Measurements from ENCODE around the gene CACNA1B.

DNA sequence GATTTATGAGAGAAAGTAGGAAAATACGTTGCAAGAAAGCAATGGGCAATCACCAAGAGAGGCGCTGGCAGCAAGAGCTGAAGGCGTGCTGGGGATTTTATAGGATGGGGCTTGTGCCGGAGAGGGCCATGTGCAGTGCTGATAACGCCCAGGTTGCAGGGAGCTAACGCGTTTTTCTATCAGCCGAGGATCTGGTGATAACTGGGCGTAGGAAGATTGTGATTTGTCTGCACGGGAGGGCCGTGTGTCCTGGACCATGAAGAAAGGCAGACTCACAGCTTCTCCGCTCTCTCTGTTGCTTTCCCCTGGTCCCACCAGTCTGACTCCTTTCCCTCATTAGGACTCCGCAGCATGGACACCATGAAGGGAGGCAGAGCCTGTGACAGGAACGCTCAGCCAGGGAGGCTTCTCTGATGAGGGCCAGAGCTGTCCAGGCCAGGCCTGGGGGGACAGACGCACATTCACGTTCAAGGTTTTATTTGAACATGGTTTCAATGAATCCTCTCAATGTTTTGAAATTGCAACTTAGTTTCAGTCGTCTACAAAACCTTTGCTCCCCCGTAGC, 11.9 kb upstream of the CACNA1B start:
- TF ChIP-seq, protein P1, sequence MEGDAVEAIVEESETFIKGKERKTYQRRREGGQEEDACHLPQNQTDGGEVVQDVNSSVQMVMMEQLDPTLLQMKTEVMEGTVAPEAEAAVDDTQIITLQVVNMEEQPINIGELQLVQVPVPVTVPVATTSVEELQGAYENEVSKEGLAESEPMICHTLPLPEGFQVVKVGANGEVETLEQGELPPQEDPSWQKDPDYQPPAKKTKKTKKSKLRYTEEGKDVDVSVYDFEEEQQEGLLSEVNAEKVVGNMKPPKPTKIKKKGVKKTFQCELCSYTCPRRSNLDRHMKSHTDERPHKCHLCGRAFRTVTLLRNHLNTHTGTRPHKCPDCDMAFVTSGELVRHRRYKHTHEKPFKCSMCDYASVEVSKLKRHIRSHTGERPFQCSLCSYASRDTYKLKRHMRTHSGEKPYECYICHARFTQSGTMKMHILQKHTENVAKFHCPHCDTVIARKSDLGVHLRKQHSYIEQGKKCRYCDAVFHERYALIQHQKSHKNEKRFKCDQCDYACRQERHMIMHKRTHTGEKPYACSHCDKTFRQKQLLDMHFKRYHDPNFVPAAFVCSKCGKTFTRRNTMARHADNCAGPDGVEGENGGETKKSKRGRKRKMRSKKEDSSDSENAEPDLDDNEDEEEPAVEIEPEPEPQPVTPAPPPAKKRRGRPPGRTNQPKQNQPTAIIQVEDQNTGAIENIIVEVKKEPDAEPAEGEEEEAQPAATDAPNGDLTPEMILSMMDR (conservative IDR thresholded peaks at IDR 0.05 in 1 of 2, IDR thresholded peaks at IDR 0.05 in 1 of 2; ENCODE audit: extremely low read depth in 1 of 2, insufficient read depth in 1 of 2, low read depth in 1 of 2, low read length in 2 of 2), result no peak
- no peak for TF ChIP-seq EZH2 (IDR thresholded peaks at IDR 0.05; ENCODE audit: borderline replicate concordance, low read length)

Data from mammary epithelial cell (primary cell).